SK-N-SH (cell line): ENCODE data around the gene VNN1.
"Not testable (repeated sequence)": the region's sequence is repeated elsewhere in the genome, so short reads cannot be mapped to it uniquely, and the experiment has no call there.

Source experiments
- EZH2phosphoT487 ChIP-seq: fragments of 200-600 bp; sonication (generic); IDR thresholded peaks from 2 replicates; pipeline ENCODE4 v1.6.1; 2017; ENCODE audit warnings: low read depth, mixed run types, mild to moderate bottlenecking, antibody characterized with exemption, moderate library complexity, borderline replicate concordance
- FOXJ3 ChIP-seq: sonication (generic); formaldehyde crosslinking; IDR thresholded peaks from 2 replicates; pipeline ENCODE4 v1.5.1; 2020; ENCODE audit warnings: mild to moderate bottlenecking, missing genetic modification reagents
- POLR2AphosphoS5 ChIP-seq: IDR thresholded peaks from 2 replicates; pipeline ENCODE4 v1.6.1; 2012; ENCODE audit warnings: low read depth, low read length
- RAD21 ChIP-seq: IDR thresholded peaks from 2 replicates; pipeline ENCODE4 v1.6.1; 2012; ENCODE audit warnings: mild to moderate bottlenecking, low read length
- RFX5 ChIP-seq: IDR thresholded peaks from 2 replicates; pipeline ENCODE4 v1.6.1; 2012; ENCODE audit warnings: mild to moderate bottlenecking, improper control_type of control experiment, low read length
- RXRA ChIP-seq: IDR thresholded peaks from 2 replicates; pipeline ENCODE4 v1.4.0; 2012; ENCODE audit warnings: low read depth, mild to moderate bottlenecking, borderline replicate concordance
- SIN3A ChIP-seq: IDR thresholded peaks from 2 replicates; pipeline ENCODE4 v1.6.1; 2012; ENCODE audit warnings: low read depth, mild to moderate bottlenecking, low read length, moderate library complexity, borderline replicate concordance
- TAF1 ChIP-seq: IDR thresholded peaks from 2 replicates; pipeline ENCODE4 v1.6.1; 2012; ENCODE audit warnings: low read depth, mild to moderate bottlenecking, low read length, moderate library complexity, borderline replicate concordance
- YY1 ChIP-seq: IDR thresholded peaks from 2 replicates; pipeline ENCODE4 v1.4.0; 2012; ENCODE audit warnings: low read depth, mild to moderate bottlenecking
- ZBTB33 ChIP-seq: IDR thresholded peaks from 2 replicates; pipeline ENCODE4 v1.4.0; 2012; ENCODE audit warnings: low read depth, borderline replicate concordance
- TF ChIP-seq, protein P1 (sequence below): IDR thresholded peaks from 2 replicates; pipeline ENCODE4 v1.4.0; 2012; ENCODE audit warnings: low read depth
- TF ChIP-seq, protein P2 (sequence below): fragments of 200-600 bp; sonication (generic); IDR thresholded peaks from 2 replicates; pipeline ENCODE4 v1.6.1; 2017; ENCODE audit warnings: antibody characterized with exemption, mild to moderate bottlenecking, moderate library complexity
- TF ChIP-seq, protein P3 (sequence below): IDR thresholded peaks from 2 replicates; pipeline ENCODE4 v1.4.0; 2012; ENCODE audit warnings: low read depth, borderline replicate concordance
- TF ChIP-seq, protein P4 (sequence below): IDR thresholded peaks from 2 replicates; pipeline ENCODE4 v1.6.1; 2012; ENCODE audit warnings: mild to moderate bottlenecking, low read depth, low read length, moderate library complexity

DNA sequence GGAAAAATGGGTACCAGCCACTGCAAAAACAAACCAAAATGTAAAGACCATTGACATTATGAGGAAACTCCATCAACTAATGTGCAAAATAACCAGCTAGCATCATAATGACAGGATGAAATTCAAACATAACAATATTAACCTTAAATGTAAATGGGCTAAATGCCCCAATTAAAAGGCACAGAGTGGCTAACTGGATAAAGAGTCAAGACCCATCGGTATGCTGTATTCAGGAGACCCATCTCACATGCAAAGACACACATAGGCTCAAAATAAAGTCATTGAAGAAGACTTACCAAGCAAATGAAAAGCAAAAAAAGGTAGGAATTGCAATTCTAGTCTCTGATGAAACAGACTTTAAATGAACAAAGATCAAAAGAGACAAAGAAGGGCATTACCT lies 76.7 kb downstream of the VNN1 start:
- TF ChIP-seq, protein P1, sequence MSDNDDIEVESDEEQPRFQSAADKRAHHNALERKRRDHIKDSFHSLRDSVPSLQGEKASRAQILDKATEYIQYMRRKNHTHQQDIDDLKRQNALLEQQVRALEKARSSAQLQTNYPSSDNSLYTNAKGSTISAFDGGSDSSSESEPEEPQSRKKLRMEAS: not testable (repeated sequence)
- TF ChIP-seq TAF1; FOXJ3 (CRISPR knock-in tag); POLR2AphosphoS5; SIN3A; RFX5; RXRA; YY1; EZH2phosphoT487; RAD21; ZBTB33: not testable (repeated sequence)
- TF ChIP-seq, protein P2, sequence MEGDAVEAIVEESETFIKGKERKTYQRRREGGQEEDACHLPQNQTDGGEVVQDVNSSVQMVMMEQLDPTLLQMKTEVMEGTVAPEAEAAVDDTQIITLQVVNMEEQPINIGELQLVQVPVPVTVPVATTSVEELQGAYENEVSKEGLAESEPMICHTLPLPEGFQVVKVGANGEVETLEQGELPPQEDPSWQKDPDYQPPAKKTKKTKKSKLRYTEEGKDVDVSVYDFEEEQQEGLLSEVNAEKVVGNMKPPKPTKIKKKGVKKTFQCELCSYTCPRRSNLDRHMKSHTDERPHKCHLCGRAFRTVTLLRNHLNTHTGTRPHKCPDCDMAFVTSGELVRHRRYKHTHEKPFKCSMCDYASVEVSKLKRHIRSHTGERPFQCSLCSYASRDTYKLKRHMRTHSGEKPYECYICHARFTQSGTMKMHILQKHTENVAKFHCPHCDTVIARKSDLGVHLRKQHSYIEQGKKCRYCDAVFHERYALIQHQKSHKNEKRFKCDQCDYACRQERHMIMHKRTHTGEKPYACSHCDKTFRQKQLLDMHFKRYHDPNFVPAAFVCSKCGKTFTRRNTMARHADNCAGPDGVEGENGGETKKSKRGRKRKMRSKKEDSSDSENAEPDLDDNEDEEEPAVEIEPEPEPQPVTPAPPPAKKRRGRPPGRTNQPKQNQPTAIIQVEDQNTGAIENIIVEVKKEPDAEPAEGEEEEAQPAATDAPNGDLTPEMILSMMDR: not testable (repeated sequence)
- TF ChIP-seq, protein P3, sequence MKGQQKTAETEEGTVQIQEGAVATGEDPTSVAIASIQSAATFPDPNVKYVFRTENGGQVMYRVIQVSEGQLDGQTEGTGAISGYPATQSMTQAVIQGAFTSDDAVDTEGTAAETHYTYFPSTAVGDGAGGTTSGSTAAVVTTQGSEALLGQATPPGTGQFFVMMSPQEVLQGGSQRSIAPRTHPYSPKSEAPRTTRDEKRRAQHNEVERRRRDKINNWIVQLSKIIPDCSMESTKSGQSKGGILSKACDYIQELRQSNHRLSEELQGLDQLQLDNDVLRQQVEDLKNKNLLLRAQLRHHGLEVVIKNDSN: not testable (repeated sequence)
- TF ChIP-seq, protein P4, sequence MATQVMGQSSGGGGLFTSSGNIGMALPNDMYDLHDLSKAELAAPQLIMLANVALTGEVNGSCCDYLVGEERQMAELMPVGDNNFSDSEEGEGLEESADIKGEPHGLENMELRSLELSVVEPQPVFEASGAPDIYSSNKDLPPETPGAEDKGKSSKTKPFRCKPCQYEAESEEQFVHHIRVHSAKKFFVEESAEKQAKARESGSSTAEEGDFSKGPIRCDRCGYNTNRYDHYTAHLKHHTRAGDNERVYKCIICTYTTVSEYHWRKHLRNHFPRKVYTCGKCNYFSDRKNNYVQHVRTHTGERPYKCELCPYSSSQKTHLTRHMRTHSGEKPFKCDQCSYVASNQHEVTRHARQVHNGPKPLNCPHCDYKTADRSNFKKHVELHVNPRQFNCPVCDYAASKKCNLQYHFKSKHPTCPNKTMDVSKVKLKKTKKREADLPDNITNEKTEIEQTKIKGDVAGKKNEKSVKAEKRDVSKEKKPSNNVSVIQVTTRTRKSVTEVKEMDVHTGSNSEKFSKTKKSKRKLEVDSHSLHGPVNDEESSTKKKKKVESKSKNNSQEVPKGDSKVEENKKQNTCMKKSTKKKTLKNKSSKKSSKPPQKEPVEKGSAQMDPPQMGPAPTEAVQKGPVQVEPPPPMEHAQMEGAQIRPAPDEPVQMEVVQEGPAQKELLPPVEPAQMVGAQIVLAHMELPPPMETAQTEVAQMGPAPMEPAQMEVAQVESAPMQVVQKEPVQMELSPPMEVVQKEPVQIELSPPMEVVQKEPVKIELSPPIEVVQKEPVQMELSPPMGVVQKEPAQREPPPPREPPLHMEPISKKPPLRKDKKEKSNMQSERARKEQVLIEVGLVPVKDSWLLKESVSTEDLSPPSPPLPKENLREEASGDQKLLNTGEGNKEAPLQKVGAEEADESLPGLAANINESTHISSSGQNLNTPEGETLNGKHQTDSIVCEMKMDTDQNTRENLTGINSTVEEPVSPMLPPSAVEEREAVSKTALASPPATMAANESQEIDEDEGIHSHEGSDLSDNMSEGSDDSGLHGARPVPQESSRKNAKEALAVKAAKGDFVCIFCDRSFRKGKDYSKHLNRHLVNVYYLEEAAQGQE: not testable (repeated sequence)
